HG03097 (cell line): ENCODE measurements around the gene ZC2HC1C.
"Not testable (repeated sequence)": the region's sequence is repeated elsewhere in the genome, so short reads cannot be mapped to it uniquely, and the experiment has no call there.

ENCODE experiments used
- ATAC-seq: cut with Tn5 transposase; IDR thresholded peaks from one replicate; pipeline ENCODE4 v1.9.1; 2021; ENCODE audit not compliant: unreplicated experiment, low FRiP score

The ZC2HC1C gene

GRCh38 chr14:75053396-75054291 is 15.8 kb upstream of the ZC2HC1C start:
- ATAC-seq: no peak

GRCh38 chr14:75054421-75054820 is 15.0 kb upstream of the ZC2HC1C start:
- ATAC-seq: no peak

- no peak for ATAC-seq
These were observed 9.8 kb upstream of the ZC2HC1C start for GRCh38 chr14:75059642-75060041.

- ATAC-seq: no peak
These were observed 9.0 kb upstream of the ZC2HC1C start for GRCh38 chr14:75060420-75060819.

GRCh38 chr14:75063013-75063412 is 6.4 kb upstream of the ZC2HC1C start:
- no peak for ATAC-seq

- peak; percentile 95 for ATAC-seq
These were observed 5.8 kb upstream of the ZC2HC1C start, which contains the start of gene ACYP1 for GRCh38 chr14:75063491-75064204. ACYP1 (minus strand) TSS chr14:75064024; CDS start chr14:75063553, 471 bp downstream.

GRCh38 chr14:75064205-75064567 is 5.3 kb upstream of the ZC2HC1C start:
- ATAC-seq: no peak

GRCh38 chr14:75066691-75067090 is 2.8 kb upstream of the ZC2HC1C start:
- no peak for ATAC-seq

- ATAC-seq: no peak
These were observed 2.2 kb upstream of the ZC2HC1C start for GRCh38 chr14:75067212-75067611.

GRCh38 chr14:75067765-75068164 is 1.7 kb upstream of the ZC2HC1C start:
- not testable (repeated sequence) for ATAC-seq

- no peak for ATAC-seq
These were observed 934 bp upstream of the ZC2HC1C start for GRCh38 chr14:75068294-75069120.

- no peak for ATAC-seq
These were observed 337 bp downstream of the ZC2HC1C start for GRCh38 chr14:75069811-75070145.

- no peak for ATAC-seq
These were observed 942 bp downstream of the ZC2HC1C start for GRCh38 chr14:75070383-75070782.

GRCh38 chr14:75077794-75078193 is 8.4 kb downstream of the ZC2HC1C start:
- no peak for ATAC-seq

GRCh38 chr14:75079521-75079920 is 10.1 kb downstream of the ZC2HC1C start:
- no peak for ATAC-seq

GRCh38 chr14:75081660-75082229 is 12.3 kb downstream of the ZC2HC1C start:
- no peak for ATAC-seq

- no peak for ATAC-seq
These were observed 13.8 kb downstream of the ZC2HC1C start for GRCh38 chr14:75083271-75083670.

- ATAC-seq: no peak
These were observed 15.1 kb downstream of the ZC2HC1C start for GRCh38 chr14:75084513-75084912.

GRCh38 chr14:75088153-75088552 is 18.7 kb downstream of the ZC2HC1C start:
- no peak for ATAC-seq

GRCh38 chr14:75088566-75089373 is 19.3 kb downstream of the ZC2HC1C start:
- ATAC-seq: no peak
